GM19328 (cell line): ENCODE measurements around the gene PMM2.
"Not testable (repeated sequence)": the region's sequence is repeated elsewhere in the genome, so short reads cannot be mapped to it uniquely, and the experiment has no call there.

Experiments
- ATAC-seq: cut with Tn5 transposase; IDR thresholded peaks from one replicate; pipeline ENCODE4 v1.9.1; 2021; ENCODE audit warnings: mild to moderate bottlenecking, moderate library complexity; ENCODE audit not compliant: unreplicated experiment

The PMM2 gene

DNA sequence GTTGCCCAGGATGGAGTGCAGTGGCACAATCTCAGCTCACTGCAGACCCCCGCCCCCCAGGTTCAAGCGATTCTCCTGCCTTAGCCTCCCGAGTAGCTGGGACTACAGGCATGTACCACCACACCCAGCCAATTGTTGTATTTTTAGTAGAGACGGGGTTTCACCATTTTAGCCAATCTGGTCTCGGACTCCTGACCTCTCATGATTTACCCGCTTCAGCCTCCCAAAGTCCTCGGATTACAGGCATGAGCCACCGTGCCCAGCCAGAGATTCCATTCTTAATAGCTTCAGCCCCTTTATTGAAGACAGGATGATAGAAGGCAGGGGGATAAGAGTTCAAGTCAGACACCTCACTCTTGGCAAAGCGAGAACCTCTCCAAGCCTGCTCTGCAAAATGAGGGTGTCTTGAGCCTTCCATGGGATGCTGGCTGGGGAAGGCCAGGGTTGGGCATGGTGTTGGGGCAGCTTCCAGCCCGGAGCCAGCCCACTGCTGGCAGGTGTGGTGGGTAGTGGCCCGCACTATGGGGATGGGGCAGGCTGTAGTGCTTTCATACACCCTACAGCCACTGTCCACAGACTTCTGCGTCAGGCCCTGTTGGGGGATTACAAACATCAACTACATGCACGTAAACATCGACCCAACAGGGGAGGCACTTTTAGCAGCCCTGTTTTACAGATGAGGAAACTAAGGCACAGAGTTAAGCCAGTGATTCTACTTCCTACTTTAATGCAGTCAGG is 67.7 kb downstream of the PMM2 start:
- ATAC-seq: no peak

- ATAC-seq: no peak
Observed at GRCh38 chr16:8866118-8866883, 68.7 kb downstream of the PMM2 start.

- ATAC-seq: no peak
Observed at GRCh38 chr16:8866884-8867215, 69.2 kb downstream of the PMM2 start.

DNA sequence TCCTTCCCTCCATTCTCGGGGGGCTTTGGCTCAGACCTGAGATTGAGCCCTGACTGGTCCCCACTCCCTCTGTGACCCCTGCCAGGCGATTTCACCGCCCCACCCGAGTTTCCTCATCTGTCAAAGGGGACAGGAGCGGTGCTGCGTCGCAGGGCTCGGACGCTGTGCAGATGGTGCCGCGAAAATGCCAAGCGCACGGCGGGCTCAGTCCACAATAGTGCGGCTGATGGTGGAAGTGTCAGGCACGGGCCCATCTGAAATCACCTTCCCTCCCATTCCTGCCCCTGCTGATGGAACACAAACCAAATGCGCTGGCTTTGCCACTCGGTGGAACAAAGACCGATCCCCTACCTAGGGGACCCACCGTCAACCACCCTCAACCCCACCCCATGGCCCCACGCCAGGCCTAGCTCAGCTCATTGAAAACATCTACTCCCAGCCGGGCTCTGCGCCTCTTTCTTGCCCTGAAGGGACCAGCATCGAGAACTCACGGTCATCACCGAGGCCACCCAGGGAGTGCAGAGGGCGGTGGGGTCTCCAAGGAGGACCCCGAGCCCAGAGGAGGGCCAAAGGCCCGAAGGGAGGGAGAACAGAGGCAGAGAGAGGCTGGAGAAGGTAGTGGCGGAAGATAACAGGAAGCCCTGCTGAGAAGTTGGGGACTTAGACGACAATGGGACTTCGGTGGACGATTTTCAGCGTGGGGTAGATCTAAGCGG is 69.7 kb downstream of the PMM2 start:
- ATAC-seq: no peak

DNA sequence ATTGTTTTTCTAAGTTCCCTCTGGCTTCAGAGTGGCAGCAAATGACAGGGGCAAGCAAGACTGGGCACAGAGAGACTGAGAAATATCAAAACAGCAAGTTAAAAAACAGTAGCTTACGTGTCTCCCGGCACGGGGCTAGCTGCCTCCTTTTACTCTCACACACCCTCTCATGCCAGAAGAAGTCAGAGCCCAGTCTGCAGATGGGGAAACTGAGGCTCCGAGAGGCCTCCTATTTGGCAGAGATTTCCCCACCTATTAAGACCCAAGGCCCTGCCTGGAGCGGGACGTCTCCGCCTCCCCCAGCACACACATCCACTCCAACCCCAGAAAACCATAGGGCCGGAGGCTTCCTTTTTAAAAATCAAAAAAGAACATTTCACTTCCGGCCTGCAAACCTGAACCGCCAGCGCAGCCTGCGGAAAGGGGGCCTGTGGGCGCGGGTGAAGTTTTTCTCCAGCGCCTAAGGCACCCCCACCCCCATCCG is 70.3 kb downstream of the PMM2 start:
- no peak for ATAC-seq

DNA sequence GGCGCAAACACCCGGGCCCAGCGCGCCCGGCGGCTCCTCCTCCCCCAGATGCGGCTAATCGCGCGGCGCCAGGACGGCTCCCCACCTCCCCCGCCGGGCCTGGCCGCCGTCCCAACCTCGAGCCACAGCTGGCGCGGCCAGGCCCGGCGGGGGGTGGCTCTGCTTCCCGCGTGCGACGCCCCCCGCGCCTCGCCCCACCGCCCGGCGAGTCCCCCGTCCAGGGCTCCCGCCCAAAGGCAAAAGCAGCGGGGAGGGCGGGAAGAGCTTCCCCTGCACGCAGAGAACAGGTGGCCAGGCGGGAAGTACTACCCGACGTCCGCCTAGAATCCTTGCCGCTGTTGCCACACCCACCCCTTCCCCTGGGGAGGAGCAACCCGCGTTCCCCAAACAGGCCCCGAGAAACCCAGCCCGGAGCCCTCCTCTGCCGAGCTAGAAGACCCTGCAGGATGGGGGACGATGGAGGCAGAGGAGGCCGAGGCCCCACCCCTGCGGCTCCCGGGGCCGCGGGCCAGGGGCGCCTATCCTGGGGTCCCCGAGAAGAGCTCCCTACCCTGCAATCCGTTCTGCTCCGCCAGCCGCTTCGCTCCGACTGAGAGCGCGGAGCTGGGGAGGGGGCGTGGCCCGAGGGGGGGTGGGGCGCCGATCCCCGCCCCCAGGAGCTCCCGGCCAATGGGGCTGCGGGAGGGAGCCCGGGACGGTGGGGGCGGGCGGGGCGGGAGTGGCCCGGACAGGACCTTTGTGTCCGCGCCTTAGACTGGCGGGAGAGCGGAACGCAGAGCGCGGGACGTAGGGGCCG is 71.0 kb downstream of the PMM2 start, which contains the start of gene CARHSP1:
CARHSP1 (minus strand) TSS at position 591 of the 796 bp plus-strand sequence. CDS start 9,678 bp downstream, outside the sequence.
- peak; percentile 64 for ATAC-seq

- ATAC-seq: no peak
Observed at GRCh38 chr16:8869212-8869987, 71.8 kb downstream of the PMM2 start.

DNA sequence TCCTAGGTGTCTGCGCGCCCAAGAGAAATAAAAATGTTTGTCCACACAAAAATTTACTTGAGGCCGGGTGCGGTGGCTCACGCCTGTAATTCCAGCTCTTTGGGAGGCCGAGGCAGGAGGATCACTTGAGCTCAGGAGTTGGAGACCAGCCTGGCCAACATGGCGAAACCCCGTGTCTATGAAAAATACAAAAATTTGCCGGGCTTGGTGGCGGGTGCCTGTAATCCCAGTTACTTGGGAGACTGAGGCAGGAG is 72.3 kb downstream of the PMM2 start:
- ATAC-seq: not testable (repeated sequence)

DNA sequence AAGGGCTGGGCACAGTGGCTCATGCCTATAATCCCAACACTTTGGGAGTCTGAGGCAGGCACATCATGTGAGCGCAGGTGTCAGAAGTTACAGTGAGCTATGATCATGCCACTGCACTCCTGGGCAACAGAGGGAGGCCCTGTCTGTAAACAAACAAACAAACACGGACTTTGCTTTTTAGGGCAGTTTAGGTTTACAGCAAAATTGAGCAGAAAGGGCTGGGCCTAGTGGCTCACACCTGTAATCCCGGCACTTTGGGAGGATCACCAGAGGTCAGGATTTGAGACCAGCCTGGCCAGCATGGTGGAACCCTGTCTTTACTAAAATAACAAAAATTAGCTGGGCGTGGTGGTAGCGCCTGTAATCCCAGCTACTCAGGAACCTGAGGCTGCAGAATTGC is 74.4 kb downstream of the PMM2 start:
- no peak for ATAC-seq

DNA sequence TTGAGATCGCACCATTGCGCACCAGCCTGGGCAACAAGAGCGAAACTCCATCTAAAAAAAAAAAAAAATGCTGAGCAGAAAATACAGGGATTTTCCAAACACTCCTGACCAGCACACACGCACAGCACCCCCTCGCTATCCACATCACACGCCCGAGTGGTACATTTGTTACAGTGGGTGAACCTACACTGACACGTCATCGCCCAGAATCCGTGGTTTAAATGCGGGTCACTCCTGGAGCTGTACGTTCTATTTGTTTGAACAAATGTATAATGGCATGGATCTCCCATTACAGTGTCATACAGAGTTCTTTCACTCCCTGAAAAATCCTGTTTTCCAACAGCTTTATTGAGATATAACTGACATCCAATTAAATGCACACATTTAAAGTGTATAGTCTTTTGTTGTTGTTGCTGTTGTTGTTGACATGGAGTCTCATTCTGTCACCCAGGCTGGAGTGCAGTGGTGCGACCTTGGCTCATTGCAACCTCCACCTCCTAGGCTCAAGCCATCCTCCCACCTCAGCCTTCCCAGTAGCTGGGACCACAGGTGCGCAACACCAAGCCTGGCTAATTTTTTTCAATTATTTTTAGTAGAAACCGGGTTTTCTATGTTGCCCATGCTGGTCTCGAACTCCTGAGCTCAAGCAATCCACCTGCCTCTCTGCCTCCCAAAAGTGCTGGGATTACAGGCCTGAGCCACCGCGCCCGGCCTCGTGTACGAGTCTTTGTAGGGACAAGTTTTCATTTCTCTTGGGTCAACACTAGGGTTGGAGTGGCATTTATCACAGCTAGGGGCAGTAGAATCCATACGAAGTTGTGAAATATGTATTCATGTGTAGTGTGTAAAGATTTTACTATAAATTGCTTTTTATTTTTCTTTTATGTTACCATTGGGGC is 75.6 kb downstream of the PMM2 start:
- ATAC-seq: no peak

GRCh38 chr16:8873866-8874195 is 76.2 kb downstream of the PMM2 start:
- not testable (repeated sequence) for ATAC-seq

GRCh38 chr16:8874388-8874787 is 76.7 kb downstream of the PMM2 start:
- no peak for ATAC-seq

- ATAC-seq: not testable (repeated sequence)
Observed at GRCh38 chr16:8875317-8875716, 77.7 kb downstream of the PMM2 start.

DNA sequence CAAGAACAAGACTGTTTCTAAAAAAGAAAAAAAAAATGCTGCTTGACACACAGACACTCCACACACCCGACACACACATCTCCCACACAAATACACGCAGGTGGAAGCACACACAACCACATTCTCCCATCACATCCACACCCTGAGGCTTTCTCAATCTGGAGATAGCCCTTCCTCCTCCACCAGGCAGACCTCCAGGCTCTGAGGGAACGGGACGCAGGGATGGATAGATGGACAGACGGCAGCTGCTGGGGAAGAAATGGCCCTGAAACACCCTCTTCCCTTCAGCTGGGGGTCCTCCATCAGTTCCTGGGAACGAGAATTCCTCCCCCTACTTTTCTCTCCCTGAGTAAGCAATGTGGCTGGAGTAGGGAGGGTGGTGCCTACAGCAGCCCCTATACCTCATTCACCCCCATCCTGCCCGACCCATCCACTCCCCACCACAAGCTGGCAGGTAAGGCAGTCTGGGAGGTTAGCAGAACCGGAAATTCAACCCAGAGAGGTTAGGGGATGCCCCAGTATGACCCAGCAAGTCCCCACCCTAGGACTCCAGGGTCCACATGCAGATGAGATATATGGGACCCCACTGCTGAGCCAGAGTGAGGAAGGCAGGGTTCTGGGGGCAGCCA is 80.4 kb downstream of the PMM2 start:
- ATAC-seq: no peak

- ATAC-seq: no peak
Observed at GRCh38 chr16:8878523-8878911, 80.9 kb downstream of the PMM2 start.

GRCh38 chr16:8880839-8881510 is 83.3 kb downstream of the PMM2 start:
- no peak for ATAC-seq

GRCh38 chr16:8882041-8882617 is 84.5 kb downstream of the PMM2 start, which contains the start of gene LITAFD:
Gene LITAFD, plus strand, starts transcription at chr16:8882351. Its CDS starts 2,005 bp downstream, at chr16:8884356.
- no peak for ATAC-seq
